ENCODE data around the gene KCNH5.

The KCNH5 gene

DNA sequence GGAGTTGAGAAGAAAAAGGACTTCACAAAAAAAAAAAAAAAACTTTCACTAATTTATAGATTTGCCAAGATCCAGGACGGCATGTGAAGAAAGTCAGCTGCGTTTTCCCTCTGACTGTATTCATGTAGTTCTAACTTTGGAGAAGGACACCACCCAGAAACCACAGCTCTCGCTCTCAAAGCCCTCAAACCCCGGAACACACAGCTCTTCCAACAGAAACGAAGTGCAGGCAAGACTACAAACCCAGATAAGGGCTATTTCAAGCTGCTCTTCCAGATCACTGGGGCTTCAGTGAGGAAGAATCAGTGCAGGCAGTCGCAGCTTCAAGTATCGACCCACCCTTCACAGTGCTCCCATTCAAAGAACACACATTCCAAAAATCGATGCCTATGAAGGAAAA is 13.2 kb downstream of the KCNH5 start:
- no peak overlapping the region for H3K4me3 ChIP-seq (ENCODE audit: low read depth, low read length)
- DNase-seq (ENCODE audit: low read depth) = no peak
- TF ChIP-seq, protein P1, sequence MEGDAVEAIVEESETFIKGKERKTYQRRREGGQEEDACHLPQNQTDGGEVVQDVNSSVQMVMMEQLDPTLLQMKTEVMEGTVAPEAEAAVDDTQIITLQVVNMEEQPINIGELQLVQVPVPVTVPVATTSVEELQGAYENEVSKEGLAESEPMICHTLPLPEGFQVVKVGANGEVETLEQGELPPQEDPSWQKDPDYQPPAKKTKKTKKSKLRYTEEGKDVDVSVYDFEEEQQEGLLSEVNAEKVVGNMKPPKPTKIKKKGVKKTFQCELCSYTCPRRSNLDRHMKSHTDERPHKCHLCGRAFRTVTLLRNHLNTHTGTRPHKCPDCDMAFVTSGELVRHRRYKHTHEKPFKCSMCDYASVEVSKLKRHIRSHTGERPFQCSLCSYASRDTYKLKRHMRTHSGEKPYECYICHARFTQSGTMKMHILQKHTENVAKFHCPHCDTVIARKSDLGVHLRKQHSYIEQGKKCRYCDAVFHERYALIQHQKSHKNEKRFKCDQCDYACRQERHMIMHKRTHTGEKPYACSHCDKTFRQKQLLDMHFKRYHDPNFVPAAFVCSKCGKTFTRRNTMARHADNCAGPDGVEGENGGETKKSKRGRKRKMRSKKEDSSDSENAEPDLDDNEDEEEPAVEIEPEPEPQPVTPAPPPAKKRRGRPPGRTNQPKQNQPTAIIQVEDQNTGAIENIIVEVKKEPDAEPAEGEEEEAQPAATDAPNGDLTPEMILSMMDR (IDR thresholded peaks at IDR 0.05; ENCODE audit: low read depth, low read length, missing control alignments) = no peak

DNA sequence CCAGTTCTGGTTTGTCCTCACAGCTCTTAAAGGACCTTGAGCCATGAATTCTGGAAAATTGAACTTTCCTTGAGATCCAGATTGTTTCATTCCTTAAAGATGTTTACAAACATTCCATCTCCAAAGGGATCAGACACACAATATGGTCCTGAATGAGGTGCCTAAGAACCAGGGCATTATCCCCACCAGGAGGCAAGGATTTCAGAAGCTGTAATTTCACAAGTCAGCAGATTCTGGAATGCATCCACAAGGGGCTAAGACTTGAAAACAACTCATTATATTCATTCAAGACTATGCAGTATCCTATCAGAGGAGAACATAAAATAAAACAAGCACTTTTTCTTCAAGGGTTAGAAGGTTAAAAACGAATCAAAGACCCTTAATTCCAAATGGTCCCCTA is 15.1 kb downstream of the KCNH5 start:
- no peak overlapping the region for H3K4me3 ChIP-seq (ENCODE audit: low read depth, low read length)
- DNase-seq (ENCODE audit: low read depth) = no peak
- TF ChIP-seq, protein P1 (IDR thresholded peaks at IDR 0.05; ENCODE audit: low read depth, low read length, missing control alignments) = no peak

DNA sequence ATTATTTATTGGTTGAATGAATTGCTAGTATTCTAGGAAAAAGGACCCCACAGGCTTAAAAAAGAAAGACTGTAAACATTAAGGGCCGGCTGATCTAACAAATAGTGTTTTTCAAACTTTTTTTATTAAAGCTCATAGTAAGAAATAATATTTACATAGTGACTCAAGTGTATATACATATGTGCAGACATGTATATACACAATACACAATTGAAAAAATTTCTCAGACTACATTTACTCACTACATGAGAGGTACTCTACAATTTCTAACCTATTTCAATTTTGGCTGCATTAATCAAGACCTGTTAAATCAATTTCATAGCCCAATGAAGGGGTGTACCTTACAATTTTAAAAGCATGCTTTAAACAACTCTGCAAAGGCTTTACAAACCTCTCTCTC is 17.5 kb downstream of the KCNH5 start:
- no peak for DNase-seq (ENCODE audit: low read depth)
- TF ChIP-seq, protein P1 (IDR thresholded peaks at IDR 0.05; ENCODE audit: low read depth, low read length, missing control alignments) = no peak
- no peak overlapping the region for H3K4me3 ChIP-seq (ENCODE audit: low read depth, low read length)

DNA sequence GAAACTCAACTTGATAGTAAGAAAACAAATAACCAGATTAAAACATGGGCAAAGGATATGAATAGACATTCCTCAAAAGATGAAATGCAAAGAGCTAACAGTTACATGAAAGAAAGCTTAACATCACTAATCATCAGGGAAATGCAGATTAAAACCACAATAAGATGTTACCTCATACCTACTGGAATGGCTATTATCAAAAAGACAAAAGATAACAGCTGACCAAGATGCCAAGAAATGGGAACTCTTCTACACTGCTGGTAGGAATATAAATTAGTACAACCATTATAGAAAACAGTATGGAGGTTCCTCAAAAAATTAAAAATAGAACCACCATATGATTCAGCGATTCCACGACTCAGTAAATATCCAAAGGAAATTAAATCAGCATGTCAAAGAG is 18.8 kb downstream of the KCNH5 start:
- H3K4me3 ChIP-seq (ENCODE audit: low read depth, low read length) = no peak overlapping the region
- TF ChIP-seq, protein P1 (IDR thresholded peaks at IDR 0.05; ENCODE audit: low read depth, low read length, missing control alignments) = no peak
- DNase-seq (ENCODE audit: low read depth) = no peak

DNA sequence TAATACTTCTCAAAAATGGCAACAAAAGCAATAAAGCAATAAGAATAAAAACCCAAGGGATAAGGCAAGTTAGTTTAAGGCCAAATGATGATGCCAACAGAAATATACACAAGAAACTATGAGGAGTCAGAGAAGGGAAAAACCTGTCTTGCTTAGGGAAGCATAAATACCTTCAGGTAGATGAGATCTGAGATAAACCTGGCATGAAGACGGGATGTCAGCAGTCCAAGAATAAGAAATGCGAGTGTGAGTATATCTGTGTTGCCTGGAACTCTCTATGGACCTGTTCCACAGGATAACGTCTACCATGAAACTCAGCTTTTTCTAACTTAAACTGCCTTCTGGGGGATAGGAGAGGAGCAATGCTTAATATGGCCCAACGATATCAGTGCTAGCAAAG is 30.6 kb downstream of the KCNH5 start:
- TF ChIP-seq, protein P1 (IDR thresholded peaks at IDR 0.05; ENCODE audit: low read depth, low read length, missing control alignments) = no peak
- DNase-seq (ENCODE audit: low read depth) = no peak
- H3K4me3 ChIP-seq (ENCODE audit: low read depth, low read length) = no peak overlapping the region

DNA sequence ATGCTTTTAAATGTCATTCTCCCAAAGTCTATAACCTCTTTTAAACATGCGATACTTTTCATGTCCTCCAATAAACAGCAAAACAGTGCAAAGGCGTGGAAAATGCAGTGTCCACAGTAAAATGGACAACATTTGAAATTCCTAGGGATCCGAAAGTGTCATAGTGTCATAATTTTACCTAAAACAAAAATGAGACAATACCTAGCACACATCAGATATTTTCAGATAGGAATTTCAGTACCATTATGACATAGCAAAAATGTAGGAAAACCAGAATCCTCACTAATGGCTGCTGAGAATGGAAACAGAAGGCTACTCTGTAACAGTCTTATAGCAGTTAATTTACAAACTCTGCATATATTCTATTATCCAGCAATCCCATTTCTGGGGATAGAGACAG is 33.1 kb downstream of the KCNH5 start:
- no peak for DNase-seq (ENCODE audit: low read depth)
- H3K4me3 ChIP-seq (ENCODE audit: low read depth, low read length) = no peak overlapping the region
- TF ChIP-seq, protein P1 (IDR thresholded peaks at IDR 0.05; ENCODE audit: low read depth, low read length, missing control alignments) = no peak

DNA sequence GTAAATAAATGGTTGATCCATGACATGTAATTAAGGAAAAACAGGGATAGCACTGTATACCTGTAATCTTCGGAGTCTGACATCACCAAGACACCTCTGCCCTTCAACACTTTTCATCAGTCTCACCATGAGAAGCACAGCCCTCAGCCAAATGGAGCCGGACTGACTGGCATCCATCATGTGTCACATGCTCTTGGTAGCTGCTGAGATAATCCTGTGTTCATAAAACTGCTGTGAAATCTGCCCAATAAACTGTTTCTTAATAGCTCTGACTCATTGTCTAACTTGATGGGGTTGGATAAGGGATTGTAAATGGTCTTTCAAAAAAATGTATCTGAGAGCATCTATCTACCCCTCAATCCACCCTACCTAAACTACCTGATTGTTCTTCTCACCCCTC is 33.6 kb downstream of the KCNH5 start:
- TF ChIP-seq, protein P1 (IDR thresholded peaks at IDR 0.05; ENCODE audit: low read depth, low read length, missing control alignments) = no peak
- DNase-seq (ENCODE audit: low read depth) = no peak
- H3K4me3 ChIP-seq (ENCODE audit: low read depth, low read length) = no peak overlapping the region
